Peyer's patch (tissue), 4 donors: ENCODE results near the gene APOBEC3A.

Experiments used
- POLR2A ChIP-seq, 2 donors: fragments of 450-650 bp; IDR thresholded peaks; one replicate each; pipeline ENCODE4 v1.5.1; 2017; ENCODE audit warnings: antibody characterized with exemption in 2 of 2, mild to moderate bottlenecking in 2 of 2, moderate library complexity in 2 of 2
- TF ChIP-seq, protein P1 (sequence below), 6 experiments: fragments of 450-650 bp in 4 of 6; fragments of 200-600 bp in 2 of 6; sonication (generic) in 1 of 6; IDR thresholded peaks; one replicate each; pipeline ENCODE4 v1.5.1; 2017 to 2019; ENCODE audit warnings: antibody characterized with exemption in 6 of 6, mild to moderate bottlenecking in 3 of 6, moderate library complexity in 1 of 6

DNA sequence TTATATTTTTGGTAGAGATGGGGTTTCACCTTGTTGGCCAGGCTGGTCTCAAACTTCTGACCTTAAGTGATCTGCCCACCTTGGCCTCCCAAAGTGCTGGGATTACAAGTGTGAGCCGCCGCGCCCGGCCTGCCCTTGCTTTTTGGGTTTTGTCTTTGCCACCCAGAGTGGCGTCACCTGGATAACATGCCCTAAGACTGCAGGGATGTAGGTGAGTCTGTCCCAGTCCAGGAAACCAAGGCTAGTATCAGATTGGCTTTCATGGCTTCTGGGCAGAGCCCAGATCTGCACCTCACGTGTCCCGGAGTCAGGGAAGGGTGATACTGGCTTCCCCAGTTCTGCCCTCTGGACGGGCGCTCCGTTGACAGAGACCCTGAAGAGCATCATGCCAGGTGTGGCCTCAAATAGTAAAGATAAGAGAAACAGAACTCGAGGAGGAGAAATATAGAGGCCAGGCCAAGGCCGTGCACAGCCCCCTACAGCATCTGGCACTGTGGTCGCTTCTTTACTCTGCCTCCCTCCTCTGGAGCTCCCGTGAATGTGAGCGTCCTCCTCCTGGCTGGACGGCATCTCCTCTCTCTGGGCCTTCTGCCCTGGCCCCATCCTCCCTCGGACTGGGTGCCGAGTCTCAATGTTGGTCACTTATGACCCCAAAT, 16.9 kb downstream of the APOBEC3A start:
- TF ChIP-seq, protein P1, sequence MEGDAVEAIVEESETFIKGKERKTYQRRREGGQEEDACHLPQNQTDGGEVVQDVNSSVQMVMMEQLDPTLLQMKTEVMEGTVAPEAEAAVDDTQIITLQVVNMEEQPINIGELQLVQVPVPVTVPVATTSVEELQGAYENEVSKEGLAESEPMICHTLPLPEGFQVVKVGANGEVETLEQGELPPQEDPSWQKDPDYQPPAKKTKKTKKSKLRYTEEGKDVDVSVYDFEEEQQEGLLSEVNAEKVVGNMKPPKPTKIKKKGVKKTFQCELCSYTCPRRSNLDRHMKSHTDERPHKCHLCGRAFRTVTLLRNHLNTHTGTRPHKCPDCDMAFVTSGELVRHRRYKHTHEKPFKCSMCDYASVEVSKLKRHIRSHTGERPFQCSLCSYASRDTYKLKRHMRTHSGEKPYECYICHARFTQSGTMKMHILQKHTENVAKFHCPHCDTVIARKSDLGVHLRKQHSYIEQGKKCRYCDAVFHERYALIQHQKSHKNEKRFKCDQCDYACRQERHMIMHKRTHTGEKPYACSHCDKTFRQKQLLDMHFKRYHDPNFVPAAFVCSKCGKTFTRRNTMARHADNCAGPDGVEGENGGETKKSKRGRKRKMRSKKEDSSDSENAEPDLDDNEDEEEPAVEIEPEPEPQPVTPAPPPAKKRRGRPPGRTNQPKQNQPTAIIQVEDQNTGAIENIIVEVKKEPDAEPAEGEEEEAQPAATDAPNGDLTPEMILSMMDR (IDR thresholded peaks at IDR 0.05): no peak
- no peak for TF ChIP-seq POLR2A (IDR thresholded peaks at IDR 0.05)
